WERI-Rb-1 (cell line): ENCODE results near the gene ZFP69B.

Source experiments
- DNase-seq: peaks from one replicate; pipeline ENCODE4 v3.0.0-alpha.2; 2020
- H3K27ac ChIP-seq: fragments of 250-450 bp; sonication (Bioruptor Pico); 2 replicates; pipeline ENCODE4 v1.5.1; 2020; ENCODE audit warnings: mild to moderate bottlenecking, moderate library complexity
- H3K27me3 ChIP-seq: fragments of 250-450 bp; sonication (Bioruptor Pico); 2 replicates; pipeline ENCODE4 v1.5.1; 2021; ENCODE audit warnings: mild to moderate bottlenecking, low read depth, moderate library complexity; ENCODE audit not compliant: insufficient read depth, severe bottlenecking
- H3K36me3 ChIP-seq: fragments of 250-450 bp; sonication (Bioruptor Pico); 2 replicates; pipeline ENCODE4 v1.5.1; 2020; ENCODE audit warnings: mild to moderate bottlenecking, moderate library complexity
- H3K4me3 ChIP-seq: 2 replicates; pipeline ENCODE4 v1.5.1; 2011; ENCODE audit warnings: low read depth, mild to moderate bottlenecking, control low read depth, low read length
- H3K9me3 ChIP-seq: fragments of 250-450 bp; sonication (Bioruptor Pico); 2 replicates; pipeline ENCODE4 v1.5.1; 2021; ENCODE audit warnings: mild to moderate bottlenecking, moderate library complexity; ENCODE audit not compliant: severe bottlenecking
- CTCF ChIP-seq: IDR thresholded peaks from 2 replicates; pipeline ENCODE4 v1.5.1; 2011; ENCODE audit warnings: low read depth, mild to moderate bottlenecking, control low read depth, inconsistent platforms, low read length

The ZFP69B gene

GRCh38 chr1:40438391-40439015 is 11.8 kb upstream of the ZFP69B start:
- Histone ChIP-seq H3K27ac (no peak overlapping the region), H3K4me3 (no peak overlapping the region), H3K27me3 (no peaks in the 10 kb centered on the region), H3K9me3 (no peaks in the 10 kb centered on the region), H3K36me3 (no peaks in the 10 kb centered on the region)
- DNase-seq: peak; percentile 17
- peak; percentile 60 for TF ChIP-seq CTCF

- Histone ChIP-seq H3K4me3 (no peak overlapping the region), H3K9me3 (no peaks in the 10 kb centered on the region), H3K27me3 (no peaks in the 10 kb centered on the region), H3K27ac (no peak overlapping the region), H3K36me3 (no peaks in the 10 kb centered on the region)
- no peak for DNase-seq
- no peak for TF ChIP-seq CTCF
Measured at GRCh38 chr1:40439247-40439646, 11.0 kb upstream of the ZFP69B start.

GRCh38 chr1:40450495-40451237 is 390 bp downstream of the ZFP69B start:
- Histone ChIP-seq H3K4me3 (peak overlapping the region; percentile 66), H3K36me3 (peaks cover 34% of the 10 kb centered on the region), H3K9me3 (peaks cover 19% of the 10 kb centered on the region), H3K27me3 (no peaks in the 10 kb centered on the region), H3K27ac (peak overlapping the region; percentile 88)
- peak; percentile 36 for DNase-seq
- TF ChIP-seq CTCF: no peak

DNA sequence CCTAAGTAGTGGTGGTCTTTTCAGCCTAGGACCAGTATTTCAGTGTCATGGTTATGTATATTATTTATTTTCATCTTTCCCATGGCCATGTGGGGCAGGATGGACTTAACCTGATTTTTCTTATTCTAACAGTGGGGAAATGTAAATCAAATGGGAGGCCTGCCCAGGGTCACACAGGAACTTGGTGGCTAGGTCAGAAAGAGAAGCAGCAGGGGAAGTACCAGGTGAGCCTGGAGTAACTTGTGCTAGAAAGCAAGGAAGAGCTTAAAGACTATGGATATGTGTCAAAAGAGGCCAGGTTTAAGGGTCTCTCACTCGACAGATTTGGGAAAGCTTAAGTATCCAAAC is 936 bp downstream of the ZFP69B start:
- TF ChIP-seq CTCF: no peak
- peaks cover 37% of the 10 kb centered on the region for H3K36me3 ChIP-seq
- peaks cover 21% of the 10 kb centered on the region for H3K9me3 ChIP-seq
- DNase-seq: no peak
- no peak overlapping the region for H3K27ac ChIP-seq
- no peak overlapping the region; the same call in 1 of the 2 replicates for H3K4me3 ChIP-seq
- no peaks in the 10 kb centered on the region for H3K27me3 ChIP-seq

DNA sequence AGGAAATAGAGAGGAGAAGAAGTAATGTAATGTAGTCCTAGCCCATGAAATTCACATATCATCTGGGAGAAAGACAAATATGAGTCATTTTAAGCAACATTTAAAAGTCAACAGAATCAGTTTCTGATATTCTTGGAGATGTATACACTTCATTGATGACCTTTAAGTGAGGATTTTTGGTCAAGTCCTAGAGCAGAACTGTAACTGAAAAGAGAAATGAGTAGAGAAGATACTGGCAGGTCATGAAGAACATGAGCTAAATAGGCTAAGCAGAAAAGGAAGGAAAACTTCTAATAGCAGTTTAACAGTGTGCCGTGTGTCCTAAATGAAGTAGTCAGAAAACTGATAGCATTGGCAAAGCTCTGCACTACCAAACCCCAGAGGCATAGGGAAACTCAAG is 4.6 kb downstream of the ZFP69B start:
- Histone ChIP-seq H3K27me3 (no peaks in the 10 kb centered on the region), H3K36me3 (peaks cover 70% of the 10 kb centered on the region), H3K9me3 (peaks cover 31% of the 10 kb centered on the region), H3K4me3 (no peak overlapping the region), H3K27ac (no peak overlapping the region)
- TF ChIP-seq CTCF: no peak
- DNase-seq: no peak
